BLaER1 treated with 17β-estradiol and CSF1 and Interleukin-3, amounts not matched to agents 10 nM and 100 nM (cell line): ENCODE results near the gene AHI1.

Experiments used
- H3K27ac ChIP-seq, 11 experiments: shearing (Covaris generic); formaldehyde crosslinking; 2 replicates each; pipeline ENCODE4 v1.8.1; 2022
- H3K27me3 ChIP-seq, 11 experiments: shearing (Covaris generic); formaldehyde crosslinking; 2 replicates each; pipeline ENCODE4 v1.8.1; 2022
- H3K36me3 ChIP-seq, 11 experiments: shearing (Covaris generic); formaldehyde crosslinking; 2 replicates each; pipeline ENCODE4 v1.8.1; 2022
- H3K4me1 ChIP-seq, 10 experiments: shearing (Covaris generic); formaldehyde crosslinking; 2 replicates each; pipeline ENCODE4 v1.8.1; 2022
- H3K4me2 ChIP-seq, 11 experiments: shearing (Covaris generic); formaldehyde crosslinking; 2 replicates each; pipeline ENCODE4 v1.8.1; 2022
- H3K4me3 ChIP-seq, 10 experiments: shearing (Covaris generic); formaldehyde crosslinking; 2 replicates each; pipeline ENCODE4 v1.8.1; 2022
- H3K9ac ChIP-seq, 11 experiments: shearing (Covaris generic); formaldehyde crosslinking; 2 replicates each; pipeline ENCODE4 v1.8.1; 2022
- H3K9me3 ChIP-seq, 11 experiments: shearing (Covaris generic); formaldehyde crosslinking; replicated peaks in 1 of 11; 2 replicates each; pipeline ENCODE4 v1.8.1; 2022
- H4K20me1 ChIP-seq, 11 experiments: shearing (Covaris generic); formaldehyde crosslinking; 2 replicates each; pipeline ENCODE4 v1.8.1; 2022
- Cebpa-rat ChIP-seq, 11 experiments: shearing (Covaris generic); IDR thresholded peaks; 2 replicates each; pipeline ENCODE4 v1.8.1; 2022

AHI1 gene

DNA sequence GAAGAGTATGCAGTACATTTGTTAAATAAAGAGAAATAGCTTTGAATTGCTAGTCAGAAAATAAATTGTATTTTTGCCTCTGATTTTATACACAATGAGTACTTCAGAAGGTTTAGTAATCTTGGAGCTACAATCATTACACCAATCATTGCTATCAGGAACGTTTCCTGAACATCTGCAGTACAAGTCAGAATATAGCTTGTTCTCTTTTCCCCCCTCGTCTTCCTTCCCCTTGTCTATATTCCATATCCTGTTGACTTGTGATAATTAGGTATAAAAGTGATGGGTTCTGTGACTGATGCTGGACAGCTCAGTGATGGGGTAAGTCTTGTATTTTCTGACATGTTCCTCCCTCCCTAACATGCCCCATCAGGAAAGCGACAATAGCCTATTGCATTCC, 94.0 kb downstream of the AHI1 start:
- peak overlapping the region in 10 of 11 experiments; percentile 2 to 63 (median 54); a peak in 17 of 22 replicates for H3K4me2 ChIP-seq
- H3K9ac ChIP-seq: no peak overlapping the region
- peaks cover 0 to 17% (median 10%) of the 10 kb centered on the region in 10 experiments; a peak in 18 of 20 replicates for H3K4me1 ChIP-seq
- no peaks in the 10 kb centered on the region for H3K27me3 ChIP-seq
- H3K36me3 ChIP-seq: peaks cover 7 to 48% (median 19%) of the 10 kb centered on the region in 11 experiments; a peak in 17 of 22 replicates
- no peak overlapping the region for H3K27ac ChIP-seq
- H3K9me3 ChIP-seq: peaks cover 0 to 7% (median 0%) of the 10 kb centered on the region in 11 experiments; a peak in 1 of 22 replicates
- no peak for TF ChIP-seq Cebpa-rat (IDR thresholded peaks at IDR 0.05)
- no peaks in the 10 kb centered on the region for H4K20me1 ChIP-seq
- no peak overlapping the region for H3K4me3 ChIP-seq

DNA sequence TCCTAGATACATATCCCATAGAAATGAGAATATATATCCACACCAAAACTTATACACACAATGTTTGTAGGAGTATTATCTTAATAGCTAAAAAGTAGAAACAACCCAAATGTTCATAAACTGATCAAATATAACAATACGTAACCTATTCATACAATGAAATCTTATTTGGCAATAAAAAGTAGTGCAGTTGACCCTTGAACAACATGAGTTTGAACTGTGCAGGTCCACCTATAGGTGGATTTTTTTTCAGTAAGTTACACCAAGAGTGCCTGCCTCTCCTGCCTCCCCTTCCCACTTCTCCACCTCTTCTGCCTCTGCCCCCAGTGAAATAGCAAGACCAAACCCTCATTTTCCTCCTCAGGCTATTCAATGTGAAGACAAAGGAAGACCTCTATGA, 95.2 kb downstream of the AHI1 start:
- H3K27ac ChIP-seq: no peak overlapping the region
- H3K4me1 ChIP-seq: peaks cover 0 to 17% (median 10%) of the 10 kb centered on the region in 10 experiments; a peak in 18 of 20 replicates
- H3K27me3 ChIP-seq: no peaks in the 10 kb centered on the region
- peaks cover 0 to 7% (median 0%) of the 10 kb centered on the region in 11 experiments; a peak in 1 of 22 replicates for H3K9me3 ChIP-seq
- no peak for TF ChIP-seq Cebpa-rat (IDR thresholded peaks at IDR 0.05)
- no peak overlapping the region for H3K4me2 ChIP-seq
- H3K36me3 ChIP-seq: peaks cover 7 to 48% (median 19%) of the 10 kb centered on the region in 11 experiments; a peak in 17 of 22 replicates
- H3K9ac ChIP-seq: no peak overlapping the region
- H3K4me3 ChIP-seq: no peak overlapping the region
- H4K20me1 ChIP-seq: no peaks in the 10 kb centered on the region

DNA sequence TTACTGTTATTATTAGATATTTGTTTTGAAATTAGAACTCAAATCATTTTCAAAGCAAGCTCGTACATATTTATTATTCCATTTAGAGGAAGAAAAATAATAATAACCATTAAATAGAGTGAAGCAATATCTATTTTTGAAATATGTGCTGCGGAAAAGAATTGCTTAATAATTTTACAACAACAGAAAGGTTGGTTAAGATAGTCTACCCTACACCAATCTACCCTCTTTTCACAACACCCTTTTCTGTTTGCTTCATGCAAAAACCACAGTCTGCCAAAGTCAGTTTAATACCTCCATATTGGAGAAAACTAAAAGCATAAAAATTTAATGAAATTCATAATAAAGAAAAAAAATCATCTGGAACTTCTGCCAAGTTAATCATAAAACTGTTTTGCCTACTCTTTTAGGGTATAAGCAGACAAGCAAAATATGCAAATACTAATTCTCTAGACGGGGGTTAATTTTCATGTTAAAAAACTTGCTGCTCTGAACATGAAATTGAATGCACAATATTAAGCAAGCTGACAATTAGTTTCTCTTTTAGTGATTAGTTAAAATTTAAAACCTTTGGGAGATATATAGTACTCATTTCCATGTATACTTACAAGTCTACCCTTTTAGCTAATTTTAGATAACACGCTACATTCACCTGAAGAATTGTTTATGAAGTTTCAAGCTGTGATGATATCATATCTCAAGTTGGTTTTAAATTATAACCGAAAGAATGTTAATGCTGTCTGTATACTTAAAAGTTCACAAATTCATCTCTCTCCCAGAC, 100.2 kb downstream of the AHI1 start:
- H3K4me3 ChIP-seq: no peak overlapping the region
- no peak overlapping the region for H3K9ac ChIP-seq
- H4K20me1 ChIP-seq: no peaks in the 10 kb centered on the region
- peaks cover 0 to 3% (median 0%) of the 10 kb centered on the region in 11 experiments; a peak in 1 of 22 replicates for H3K9me3 ChIP-seq
- peaks cover 0 to 14% (median 3%) of the 10 kb centered on the region in 11 experiments; a peak in 6 of 22 replicates for H3K36me3 ChIP-seq
- no peaks in the 10 kb centered on the region for H3K4me1 ChIP-seq
- TF ChIP-seq Cebpa-rat (IDR thresholded peaks at IDR 0.05): no peak
- no peak overlapping the region for H3K4me2 ChIP-seq
- no peaks in the 10 kb centered on the region for H3K27me3 ChIP-seq
- H3K27ac ChIP-seq: no peak overlapping the region

DNA sequence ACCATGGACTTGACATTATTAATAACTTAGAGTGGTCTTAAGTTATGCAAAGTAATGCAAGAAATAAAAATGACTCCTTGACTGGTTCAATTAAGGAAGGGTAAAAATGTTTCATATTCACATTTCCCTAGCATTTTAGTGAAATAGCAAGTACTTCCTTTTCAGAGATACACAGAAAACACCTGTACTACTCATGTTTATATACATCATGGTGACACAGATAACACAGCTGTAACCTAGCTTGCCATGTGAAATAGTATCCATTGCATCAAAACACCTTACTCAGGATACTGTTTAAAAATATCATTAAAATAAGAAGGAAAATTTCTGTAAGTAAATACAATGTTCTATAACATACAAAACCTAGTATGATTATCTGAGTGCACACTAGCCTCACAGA, 102.4 kb downstream of the AHI1 start:
- no peak overlapping the region for H3K4me2 ChIP-seq
- no peak overlapping the region for H3K4me3 ChIP-seq
- no peaks in the 10 kb centered on the region for H3K9me3 ChIP-seq
- TF ChIP-seq Cebpa-rat (IDR thresholded peaks at IDR 0.05): no peak
- H3K27ac ChIP-seq: no peak overlapping the region
- H3K4me1 ChIP-seq: no peaks in the 10 kb centered on the region
- no peak overlapping the region for H3K9ac ChIP-seq
- no peaks in the 10 kb centered on the region for H3K27me3 ChIP-seq
- peaks cover 0 to 18% (median 4%) of the 10 kb centered on the region in 11 experiments; a peak in 7 of 22 replicates for H3K36me3 ChIP-seq
- no peaks in the 10 kb centered on the region for H4K20me1 ChIP-seq

DNA sequence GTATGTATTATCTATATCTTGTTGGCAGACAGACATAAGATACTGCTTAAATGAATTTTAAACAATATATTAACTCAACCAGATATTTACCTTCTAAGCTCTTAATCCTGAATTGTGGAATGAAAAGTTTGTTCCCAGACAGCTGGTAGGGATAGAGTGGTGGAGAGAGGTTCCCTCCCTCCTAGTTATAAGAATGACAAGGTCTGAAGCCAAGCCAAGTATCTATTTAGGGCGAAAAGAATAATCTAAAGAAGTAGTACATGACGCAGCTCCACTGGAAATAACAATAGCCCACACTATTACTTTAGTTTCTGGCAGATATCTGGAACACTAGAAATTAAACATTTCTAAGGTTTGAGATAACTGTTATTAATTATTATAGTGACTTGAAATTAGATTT, 104.3 kb downstream of the AHI1 start:
- Histone ChIP-seq H3K4me2 (no peak overlapping the region), H4K20me1 (no peaks in the 10 kb centered on the region), H3K4me3 (no peak overlapping the region), H3K4me1 (no peaks in the 10 kb centered on the region), H3K36me3 (peaks cover 0 to 27% (median 4%) of the 10 kb centered on the region in 11 experiments; a peak in 9 of 22 replicates), H3K9ac (no peak overlapping the region), H3K27me3 (no peaks in the 10 kb centered on the region), H3K9me3 (no peaks in the 10 kb centered on the region), H3K27ac (no peak overlapping the region)
- TF ChIP-seq Cebpa-rat (IDR thresholded peaks at IDR 0.05): no peak

DNA sequence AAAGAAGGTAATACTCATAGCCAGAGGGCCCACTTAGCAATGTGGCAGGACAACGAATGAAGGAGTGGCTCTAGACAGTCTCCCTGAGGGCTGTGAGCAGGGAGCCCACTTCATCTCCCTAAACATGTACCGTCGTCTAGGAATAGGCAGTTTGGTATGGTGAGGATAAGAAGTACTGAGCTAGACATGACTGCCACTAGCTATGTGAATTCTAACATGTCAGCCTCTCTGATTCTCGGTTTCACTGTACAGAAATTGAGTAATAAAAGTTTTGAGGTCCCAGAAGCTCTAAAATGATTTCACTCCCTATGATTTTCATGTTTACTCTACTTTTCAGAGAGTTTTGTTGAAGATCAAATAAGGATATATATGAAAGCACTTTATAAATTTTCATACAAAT, 107.1 kb downstream of the AHI1 start:
- Histone ChIP-seq H3K27ac (no peak overlapping the region), H3K4me1 (no peaks in the 10 kb centered on the region), H3K4me2 (no peak overlapping the region), H4K20me1 (no peaks in the 10 kb centered on the region), H3K36me3 (peaks cover 0 to 27% (median 4%) of the 10 kb centered on the region in 11 experiments; a peak in 9 of 22 replicates), H3K27me3 (no peaks in the 10 kb centered on the region), H3K4me3 (no peak overlapping the region), H3K9me3 (no peaks in the 10 kb centered on the region), H3K9ac (no peak overlapping the region)
- no peak for TF ChIP-seq Cebpa-rat (IDR thresholded peaks at IDR 0.05)

DNA sequence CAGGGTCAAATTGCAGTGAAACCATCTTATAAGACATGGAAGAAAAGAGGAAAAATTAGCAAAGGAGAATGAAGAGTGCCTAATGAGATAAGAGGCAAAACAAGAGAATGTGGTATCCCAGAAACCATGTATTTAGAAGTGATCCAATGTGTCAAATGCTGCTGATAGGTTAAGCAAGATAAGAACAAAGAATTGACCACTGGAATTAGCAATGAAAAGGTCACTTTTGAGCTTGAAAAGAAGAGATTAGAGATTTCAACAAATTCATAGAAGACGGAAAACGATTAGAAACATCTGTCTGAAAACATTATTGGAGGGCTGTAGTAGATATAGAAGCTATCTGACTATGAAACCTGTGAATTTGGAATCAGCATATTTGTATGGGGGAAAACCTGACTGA, 112.2 kb downstream of the AHI1 start:
- H4K20me1 ChIP-seq: no peaks in the 10 kb centered on the region
- no peak overlapping the region for H3K9ac ChIP-seq
- H3K27me3 ChIP-seq: no peaks in the 10 kb centered on the region
- H3K4me3 ChIP-seq: no peak overlapping the region
- no peaks in the 10 kb centered on the region for H3K9me3 ChIP-seq
- TF ChIP-seq Cebpa-rat (IDR thresholded peaks at IDR 0.05): no peak
- H3K4me1 ChIP-seq: no peaks in the 10 kb centered on the region
- H3K27ac ChIP-seq: no peak overlapping the region
- H3K4me2 ChIP-seq: no peak overlapping the region
- peaks cover 0 to 13% (median 0%) of the 10 kb centered on the region in 11 experiments; a peak in 4 of 22 replicates for H3K36me3 ChIP-seq

DNA sequence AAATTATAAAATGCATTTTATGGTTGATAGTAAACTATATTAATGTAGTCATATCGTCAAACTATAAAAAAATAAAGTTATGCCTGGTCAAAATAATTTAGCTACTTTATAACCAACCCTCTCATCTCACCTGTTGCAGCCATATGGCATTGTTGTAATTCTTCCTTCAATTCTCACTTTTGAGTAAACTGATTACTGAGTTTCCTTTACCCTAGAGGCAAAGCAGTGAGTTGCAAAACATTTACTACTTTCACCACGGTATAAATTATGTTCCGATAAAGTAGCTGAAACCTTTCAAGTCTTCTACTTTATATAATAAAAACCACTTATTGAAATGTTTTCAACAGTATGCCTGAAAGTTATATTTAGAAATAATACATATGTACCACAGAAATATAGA, 113.8 kb downstream of the AHI1 start:
- Histone ChIP-seq H3K4me1 (no peaks in the 10 kb centered on the region), H3K36me3 (peaks cover 0 to 3% (median 0%) of the 10 kb centered on the region in 11 experiments; a peak in 2 of 22 replicates), H4K20me1 (no peaks in the 10 kb centered on the region), H3K9me3 (no peaks in the 10 kb centered on the region), H3K27me3 (no peaks in the 10 kb centered on the region), H3K4me2 (no peak overlapping the region), H3K9ac (no peak overlapping the region), H3K4me3 (no peak overlapping the region), H3K27ac (no peak overlapping the region)
- TF ChIP-seq Cebpa-rat (IDR thresholded peaks at IDR 0.05): no peak

DNA sequence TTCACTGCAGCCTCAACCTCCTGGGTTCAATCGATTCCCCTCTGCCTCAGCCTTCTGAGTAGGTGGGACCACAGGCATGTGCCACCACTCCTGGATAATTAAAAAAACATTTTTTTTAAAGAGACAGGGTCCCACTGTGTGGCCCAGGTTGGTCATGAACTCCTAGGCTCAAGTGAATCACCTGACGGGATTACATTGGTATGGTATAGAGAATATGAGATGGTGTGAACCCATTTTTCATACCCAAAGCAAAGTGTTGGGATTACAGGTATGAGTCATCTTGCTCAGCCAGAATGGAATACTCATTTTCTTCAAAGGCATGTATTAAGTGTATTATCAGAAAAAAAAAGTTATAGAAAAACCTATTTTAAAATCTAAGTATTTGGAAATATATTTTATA, 114.2 kb downstream of the AHI1 start:
- Histone ChIP-seq H3K4me3 (no peak overlapping the region), H3K4me2 (no peak overlapping the region), H3K36me3 (no peaks in the 10 kb centered on the region), H3K9me3 (no peaks in the 10 kb centered on the region), H3K27me3 (no peaks in the 10 kb centered on the region), H3K27ac (no peak overlapping the region), H4K20me1 (no peaks in the 10 kb centered on the region), H3K4me1 (no peaks in the 10 kb centered on the region), H3K9ac (no peak overlapping the region)
- TF ChIP-seq Cebpa-rat (IDR thresholded peaks at IDR 0.05): no peak

DNA sequence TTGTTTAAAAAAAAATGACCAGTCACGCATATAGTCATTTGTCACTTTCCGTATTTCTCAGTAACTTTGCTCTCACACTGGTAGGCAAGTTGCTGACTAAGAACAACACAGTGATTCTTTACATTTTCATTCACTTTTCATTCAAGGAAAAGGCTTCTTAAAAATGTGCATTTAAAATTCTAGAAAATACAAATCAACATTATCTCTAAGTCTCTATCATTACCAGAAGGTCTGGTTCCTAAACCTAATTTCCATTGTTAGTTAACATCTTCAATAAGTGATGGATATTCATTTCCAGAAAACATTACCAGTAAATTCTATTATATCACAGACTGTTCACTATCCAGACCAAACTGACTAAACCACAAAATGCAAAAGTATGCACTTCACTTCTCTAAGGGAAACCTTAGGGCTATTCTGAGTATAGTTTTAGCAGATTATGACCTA, 115.3 kb downstream of the AHI1 start:
- Histone ChIP-seq H3K36me3 (no peaks in the 10 kb centered on the region), H3K9ac (no peak overlapping the region), H4K20me1 (no peaks in the 10 kb centered on the region), H3K4me2 (no peak overlapping the region), H3K4me1 (no peaks in the 10 kb centered on the region), H3K9me3 (no peaks in the 10 kb centered on the region), H3K27me3 (no peaks in the 10 kb centered on the region), H3K27ac (no peak overlapping the region), H3K4me3 (no peak overlapping the region)
- TF ChIP-seq Cebpa-rat (IDR thresholded peaks at IDR 0.05): no peak
